H1 (cell line): Measurements from ENCODE around the gene SMIM7.
"Not testable (repeated sequence)": the region's sequence is repeated elsewhere in the genome, so short reads cannot be mapped to it uniquely, and the experiment has no call there.

Experiments used
- ATF2 ChIP-seq: IDR thresholded peaks from 2 replicates; pipeline ENCODE4 v1.6.1; 2012; ENCODE audit warnings: low read length, inconsistent platforms
- CBX5 ChIP-seq: fragments of 300-800, 300-1000 bp; sonication (generic); IDR thresholded peaks from 2 replicates; pipeline ENCODE4 v1.7.1; 2016; ENCODE audit warnings: antibody characterized with exemption, low read length, low read depth
- EGR1 ChIP-seq: IDR thresholded peaks from 2 replicates; pipeline ENCODE4 v1.6.1; 2011; ENCODE audit warnings: low read depth, low read length, borderline replicate concordance
- EZH2 ChIP-seq: fragments of 200-600 bp; sonication (generic); IDR thresholded peaks from 2 replicates; pipeline ENCODE4 v1.7.1; 2012; ENCODE audit warnings: low read depth, mild to moderate bottlenecking, moderate library complexity, low read length, inconsistent platforms; ENCODE audit not compliant: severe bottlenecking
- NANOG ChIP-seq: IDR thresholded peaks from 2 replicates; pipeline ENCODE4 v1.6.1; 2011; ENCODE audit warnings: low read length, low read depth, mild to moderate bottlenecking, inconsistent platforms; ENCODE audit not compliant: insufficient read depth, poor library complexity, severe bottlenecking
- POLR2A ChIP-seq, 2 experiments: IDR thresholded peaks; 1 replicate in 1 of 2; 2 replicates in 1 of 2; pipeline ENCODE4 v1.6.1; 2011; ENCODE audit warnings: low read depth in 2 of 2, low read length in 2 of 2, mild to moderate bottlenecking in 2 of 2; ENCODE audit errors: control extremely low read depth in 1 of 2
- POLR2AphosphoS5 ChIP-seq: IDR thresholded peaks from 2 replicates; pipeline ENCODE4 v1.6.1; 2011; ENCODE audit warnings: low read depth, low read length
- RAD21 ChIP-seq, 2 experiments: IDR thresholded peaks in 1 of 2; conservative IDR thresholded peaks in 1 of 2; 2 replicates each; pipeline ENCODE4 v1.6.1; 2011; ENCODE audit warnings: low read depth in 2 of 2, low read length in 2 of 2, improper control_type of control experiment in 1 of 2, inconsistent platforms in 1 of 2, mild to moderate bottlenecking in 1 of 2, moderate library complexity in 1 of 2
- SIN3A ChIP-seq, 2 experiments: IDR thresholded peaks in 1 of 2; conservative IDR thresholded peaks in 1 of 2; 2 replicates each; pipeline ENCODE4 v1.6.1; 2011 to 2012; ENCODE audit warnings: low read length in 2 of 2, improper control_type of control experiment in 1 of 2, low read depth in 1 of 2, mild to moderate bottlenecking in 1 of 2
- TAF1 ChIP-seq: IDR thresholded peaks from 2 replicates; pipeline ENCODE4 v1.6.1; 2011; ENCODE audit warnings: mild to moderate bottlenecking, low read depth, low read length
- YY1 ChIP-seq: IDR thresholded peaks from 2 replicates; pipeline ENCODE4 v1.6.1; 2011; ENCODE audit warnings: low read depth, mild to moderate bottlenecking, low read length
- TF ChIP-seq, protein P1 (sequence below), 3 experiments: IDR thresholded peaks; 1 replicate in 2 of 3; 2 replicates in 1 of 3; pipeline versions ENCODE4 v1.5.1 to v1.6.1; 2011; ENCODE audit warnings: low read length in 3 of 3, mild to moderate bottlenecking in 3 of 3, inconsistent platforms in 2 of 3, low read depth in 1 of 3, moderate library complexity in 1 of 3; ENCODE audit not compliant: insufficient read depth in 1 of 3; ENCODE audit errors: control extremely low read depth in 1 of 3

- TF ChIP-seq TAF1; SIN3A (conservative IDR thresholded peaks at IDR 0.05 in 1 of 2, IDR thresholded peaks at IDR 0.05 in 1 of 2; ENCODE audit: low read depth in 1 of 2, low read length in 2 of 2); CBX5; POLR2A (IDR thresholded peaks at IDR 0.05; ENCODE audit: control extremely low read depth in 1 of 2, low read depth in 2 of 2, low read length in 2 of 2); YY1; EZH2; ATF2; POLR2AphosphoS5; NANOG; RAD21 (IDR thresholded peaks at IDR 0.05 in 1 of 2, conservative IDR thresholded peaks at IDR 0.05 in 1 of 2; ENCODE audit: low read depth in 2 of 2, low read length in 2 of 2); EGR1: not testable (repeated sequence)
- TF ChIP-seq, protein P1, sequence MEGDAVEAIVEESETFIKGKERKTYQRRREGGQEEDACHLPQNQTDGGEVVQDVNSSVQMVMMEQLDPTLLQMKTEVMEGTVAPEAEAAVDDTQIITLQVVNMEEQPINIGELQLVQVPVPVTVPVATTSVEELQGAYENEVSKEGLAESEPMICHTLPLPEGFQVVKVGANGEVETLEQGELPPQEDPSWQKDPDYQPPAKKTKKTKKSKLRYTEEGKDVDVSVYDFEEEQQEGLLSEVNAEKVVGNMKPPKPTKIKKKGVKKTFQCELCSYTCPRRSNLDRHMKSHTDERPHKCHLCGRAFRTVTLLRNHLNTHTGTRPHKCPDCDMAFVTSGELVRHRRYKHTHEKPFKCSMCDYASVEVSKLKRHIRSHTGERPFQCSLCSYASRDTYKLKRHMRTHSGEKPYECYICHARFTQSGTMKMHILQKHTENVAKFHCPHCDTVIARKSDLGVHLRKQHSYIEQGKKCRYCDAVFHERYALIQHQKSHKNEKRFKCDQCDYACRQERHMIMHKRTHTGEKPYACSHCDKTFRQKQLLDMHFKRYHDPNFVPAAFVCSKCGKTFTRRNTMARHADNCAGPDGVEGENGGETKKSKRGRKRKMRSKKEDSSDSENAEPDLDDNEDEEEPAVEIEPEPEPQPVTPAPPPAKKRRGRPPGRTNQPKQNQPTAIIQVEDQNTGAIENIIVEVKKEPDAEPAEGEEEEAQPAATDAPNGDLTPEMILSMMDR (IDR thresholded peaks at IDR 0.05; ENCODE audit: control extremely low read depth in 1 of 3, insufficient read depth in 1 of 3, low read depth in 1 of 3, low read length in 3 of 3) = not testable (repeated sequence)
These were observed 13.9 kb upstream of the SMIM7 start for GRCh38 chr19:16673839-16674238.
